ENCODE data around the gene KLHL41. TPM values are rescaled to one million over a fixed set of nuclear protein-coding genes. Genes with fewer than 3 reads are reported as not detected.
"Not testable (repeated sequence)": the region's sequence is repeated elsewhere in the genome, so short reads cannot be mapped to it uniquely, and the experiment has no call there.

KLHL41 gene
- polyA plus RNA-seq, 1 donor (not counting 4 experiments of a cell fraction or from before 2014, with no cell fraction given): 0.24 TPM

DNA sequence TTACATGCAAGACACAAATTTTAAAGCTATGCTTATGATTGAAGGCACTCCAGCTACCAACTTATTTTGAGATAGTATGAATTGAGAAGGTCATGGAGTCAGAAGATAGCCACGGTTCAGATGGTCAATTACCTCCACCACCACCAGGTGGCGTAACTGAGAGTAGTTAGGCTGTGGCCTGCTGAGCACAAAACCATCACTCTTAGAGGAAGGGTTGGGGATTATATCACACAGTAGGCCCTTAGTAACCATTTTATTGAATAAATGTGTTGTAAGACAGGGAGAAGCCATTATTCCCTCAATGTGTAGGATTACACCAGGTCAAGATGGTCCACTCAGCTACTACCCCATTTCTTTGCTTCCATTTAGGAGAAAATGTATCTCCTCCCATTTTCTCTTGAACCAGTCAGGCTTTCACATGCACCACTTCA is 18.8 kb downstream of the KLHL41 start:
- no peak for TF ChIP-seq EZH2 (IDR thresholded peaks at IDR 0.05; ENCODE audit: low read length)
- TF ChIP-seq, protein P1, sequence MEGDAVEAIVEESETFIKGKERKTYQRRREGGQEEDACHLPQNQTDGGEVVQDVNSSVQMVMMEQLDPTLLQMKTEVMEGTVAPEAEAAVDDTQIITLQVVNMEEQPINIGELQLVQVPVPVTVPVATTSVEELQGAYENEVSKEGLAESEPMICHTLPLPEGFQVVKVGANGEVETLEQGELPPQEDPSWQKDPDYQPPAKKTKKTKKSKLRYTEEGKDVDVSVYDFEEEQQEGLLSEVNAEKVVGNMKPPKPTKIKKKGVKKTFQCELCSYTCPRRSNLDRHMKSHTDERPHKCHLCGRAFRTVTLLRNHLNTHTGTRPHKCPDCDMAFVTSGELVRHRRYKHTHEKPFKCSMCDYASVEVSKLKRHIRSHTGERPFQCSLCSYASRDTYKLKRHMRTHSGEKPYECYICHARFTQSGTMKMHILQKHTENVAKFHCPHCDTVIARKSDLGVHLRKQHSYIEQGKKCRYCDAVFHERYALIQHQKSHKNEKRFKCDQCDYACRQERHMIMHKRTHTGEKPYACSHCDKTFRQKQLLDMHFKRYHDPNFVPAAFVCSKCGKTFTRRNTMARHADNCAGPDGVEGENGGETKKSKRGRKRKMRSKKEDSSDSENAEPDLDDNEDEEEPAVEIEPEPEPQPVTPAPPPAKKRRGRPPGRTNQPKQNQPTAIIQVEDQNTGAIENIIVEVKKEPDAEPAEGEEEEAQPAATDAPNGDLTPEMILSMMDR (optimal IDR thresholded peaks at IDR 0.05 in 1 of 3, IDR thresholded peaks at IDR 0.05 in 1 of 3, conservative IDR thresholded peaks at IDR 0.05 in 1 of 3; ENCODE audit: extremely low read depth in 1 of 3, insufficient read depth in 2 of 3, low read length in 3 of 3): peak; percentile 76 to 95 (median 90)
- DNase-seq (ENCODE audit: low read depth, low spot score) (peak; percentile 36), FAIRE-seq (peak; percentile 78)
- H3K36me3 ChIP-seq (ENCODE audit: control insufficient read depth in 2 of 2, extremely low read depth in 1 of 2, insufficient read depth in 2 of 2, low read length in 2 of 2): peaks cover 2 to 3% of the 10 kb centered on the region in 2 experiments
- H2AFZ ChIP-seq (ENCODE audit: control insufficient read depth, low read length): no peak overlapping the region
- no peaks in the 10 kb centered on the region for H3K79me2 ChIP-seq (ENCODE audit: control insufficient read depth, insufficient read depth, low read length)
- no peaks in the 10 kb centered on the region for H3K4me1 ChIP-seq (ENCODE audit: control insufficient read depth, extremely low read depth, insufficient read depth, low read length)
- H3K27me3 ChIP-seq (ENCODE audit: control insufficient read depth, extremely low read depth, insufficient read depth, low read length): no peaks in the 10 kb centered on the region
- no peak overlapping the region for H3K9ac ChIP-seq (ENCODE audit: control insufficient read depth, extremely low read depth, insufficient read depth, low read length)
- H3K9me1 ChIP-seq (ENCODE audit: control insufficient read depth, extremely low read depth, insufficient read depth, low read length): no peaks in the 10 kb centered on the region
- dilution Hi-C loops (cut with MboI; ENCODE audit: extremely low pct_ligation_motif_present, low sequenced_read_pairs): no loop called here
- no peaks in the 10 kb centered on the region for H4K20me1 ChIP-seq (ENCODE audit: control insufficient read depth, extremely low read depth, insufficient read depth, low read length)
- H3K9me3 ChIP-seq (ENCODE audit: control insufficient read depth, low read depth, low read length): no peaks in the 10 kb centered on the region
- H3K4me3 ChIP-seq (ENCODE audit: control insufficient read depth in 2 of 3, extremely low read depth in 1 of 3, insufficient read depth in 2 of 3, low read depth in 1 of 3, low read length in 3 of 3): no peak overlapping the region
- H3K4me2 ChIP-seq (ENCODE audit: control insufficient read depth, extremely low read depth, insufficient read depth, low read depth, low read length): no peak overlapping the region
- no peak overlapping the region for H3K27ac ChIP-seq (ENCODE audit: control insufficient read depth, insufficient read depth, low read length)

DNA sequence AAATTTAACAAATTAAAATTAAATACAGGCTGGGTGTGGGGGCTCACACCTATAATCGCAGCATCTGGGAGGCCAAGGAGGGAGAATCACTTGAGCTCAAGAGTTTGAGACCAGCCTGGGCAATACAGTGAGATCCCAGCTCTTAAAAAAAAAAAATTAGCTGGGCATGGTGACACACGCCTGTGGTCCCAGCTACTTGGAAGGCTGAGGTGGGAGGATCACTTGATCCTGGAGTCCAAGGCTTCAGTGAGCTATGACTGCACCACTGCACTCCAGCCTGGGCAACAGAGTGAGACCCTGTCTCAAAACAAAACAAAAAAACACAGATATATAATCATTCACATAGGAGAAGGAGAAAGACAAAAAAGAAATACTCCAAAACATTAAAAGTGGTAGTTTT is 30.0 kb downstream of the KLHL41 start:
- DNase-seq (ENCODE audit: low read depth, low spot score); H2AFZ ChIP-seq (ENCODE audit: control insufficient read depth, low read length); H3K27me3 ChIP-seq (ENCODE audit: control insufficient read depth, extremely low read depth, insufficient read depth, low read length); H3K4me3 ChIP-seq (ENCODE audit: control insufficient read depth in 2 of 3, extremely low read depth in 1 of 3, insufficient read depth in 2 of 3, low read depth in 1 of 3, low read length in 3 of 3); H3K9me1 ChIP-seq (ENCODE audit: control insufficient read depth, extremely low read depth, insufficient read depth, low read length); H4K20me1 ChIP-seq (ENCODE audit: control insufficient read depth, extremely low read depth, insufficient read depth, low read length); H3K4me2 ChIP-seq (ENCODE audit: control insufficient read depth, extremely low read depth, insufficient read depth, low read depth, low read length); FAIRE-seq; H3K27ac ChIP-seq (ENCODE audit: control insufficient read depth, insufficient read depth, low read length); H3K9me3 ChIP-seq (ENCODE audit: control insufficient read depth, low read depth, low read length); H3K36me3 ChIP-seq (ENCODE audit: control insufficient read depth in 2 of 2, extremely low read depth in 1 of 2, insufficient read depth in 2 of 2, low read length in 2 of 2); H3K4me1 ChIP-seq (ENCODE audit: control insufficient read depth, extremely low read depth, insufficient read depth, low read length); dilution Hi-C loops (cut with MboI; ENCODE audit: extremely low pct_ligation_motif_present, low sequenced_read_pairs); H3K9ac ChIP-seq (ENCODE audit: control insufficient read depth, extremely low read depth, insufficient read depth, low read length); H3K79me2 ChIP-seq (ENCODE audit: control insufficient read depth, insufficient read depth, low read length): not testable (repeated sequence)

DNA sequence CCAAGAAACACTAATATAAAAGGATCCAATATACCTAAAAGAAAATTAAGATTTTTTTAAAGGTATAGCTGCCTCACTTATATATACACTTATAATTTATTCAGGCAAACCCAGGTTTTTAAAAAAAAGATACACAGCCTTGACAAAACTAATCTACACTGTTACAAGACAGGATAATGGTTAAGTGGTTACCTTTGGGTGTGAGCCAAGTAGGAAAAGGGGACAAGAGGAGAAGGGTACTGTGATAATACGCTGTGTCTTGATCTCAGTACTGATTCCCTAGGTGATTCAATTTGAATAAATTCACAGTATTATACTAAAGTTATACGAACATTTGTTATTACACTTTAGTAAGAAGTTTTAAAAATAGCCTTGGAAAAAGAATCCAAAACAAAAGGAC is 30.6 kb downstream of the KLHL41 start:
- DNase-seq (ENCODE audit: low read depth, low spot score) (no peak), FAIRE-seq (no peak)
- Histone ChIP-seq H3K79me2 (ENCODE audit: control insufficient read depth, insufficient read depth, low read length) (no peaks in the 10 kb centered on the region), H3K9me3 (ENCODE audit: control insufficient read depth, low read depth, low read length) (no peaks in the 10 kb centered on the region), H3K27me3 (ENCODE audit: control insufficient read depth, extremely low read depth, insufficient read depth, low read length) (no peaks in the 10 kb centered on the region), H3K9ac (ENCODE audit: control insufficient read depth, extremely low read depth, insufficient read depth, low read length) (no peak overlapping the region), H3K27ac (ENCODE audit: control insufficient read depth, insufficient read depth, low read length) (no peak overlapping the region), H2AFZ (ENCODE audit: control insufficient read depth, low read length) (no peak overlapping the region), H3K4me3 (ENCODE audit: control insufficient read depth in 2 of 3, extremely low read depth in 1 of 3, insufficient read depth in 2 of 3, low read depth in 1 of 3, low read length in 3 of 3) (no peak overlapping the region), H4K20me1 (ENCODE audit: control insufficient read depth, extremely low read depth, insufficient read depth, low read length) (no peaks in the 10 kb centered on the region), H3K9me1 (ENCODE audit: control insufficient read depth, extremely low read depth, insufficient read depth, low read length) (no peaks in the 10 kb centered on the region), H3K4me2 (ENCODE audit: control insufficient read depth, extremely low read depth, insufficient read depth, low read depth, low read length) (no peak overlapping the region), H3K4me1 (ENCODE audit: control insufficient read depth, extremely low read depth, insufficient read depth, low read length) (no peaks in the 10 kb centered on the region), H3K36me3 (ENCODE audit: control insufficient read depth in 2 of 2, extremely low read depth in 1 of 2, insufficient read depth in 2 of 2, low read length in 2 of 2) (peaks cover 2 to 5% of the 10 kb centered on the region in 2 experiments)
- TF ChIP-seq, protein P1 (optimal IDR thresholded peaks at IDR 0.05 in 1 of 3, IDR thresholded peaks at IDR 0.05 in 1 of 3, conservative IDR thresholded peaks at IDR 0.05 in 1 of 3; ENCODE audit: extremely low read depth in 1 of 3, insufficient read depth in 2 of 3, low read length in 3 of 3): no peak
- no peak for TF ChIP-seq EZH2 (IDR thresholded peaks at IDR 0.05; ENCODE audit: low read length)
- dilution Hi-C loops (cut with MboI; ENCODE audit: extremely low pct_ligation_motif_present, low sequenced_read_pairs): no loop called here
